ENCODE measurements around the gene ZNF385A.

ZNF385A gene

GRCh38 chr12:54415221-54415929, 30.8 kb upstream of the ZNF385A start:
- DNase-seq, result no peak

DNA sequence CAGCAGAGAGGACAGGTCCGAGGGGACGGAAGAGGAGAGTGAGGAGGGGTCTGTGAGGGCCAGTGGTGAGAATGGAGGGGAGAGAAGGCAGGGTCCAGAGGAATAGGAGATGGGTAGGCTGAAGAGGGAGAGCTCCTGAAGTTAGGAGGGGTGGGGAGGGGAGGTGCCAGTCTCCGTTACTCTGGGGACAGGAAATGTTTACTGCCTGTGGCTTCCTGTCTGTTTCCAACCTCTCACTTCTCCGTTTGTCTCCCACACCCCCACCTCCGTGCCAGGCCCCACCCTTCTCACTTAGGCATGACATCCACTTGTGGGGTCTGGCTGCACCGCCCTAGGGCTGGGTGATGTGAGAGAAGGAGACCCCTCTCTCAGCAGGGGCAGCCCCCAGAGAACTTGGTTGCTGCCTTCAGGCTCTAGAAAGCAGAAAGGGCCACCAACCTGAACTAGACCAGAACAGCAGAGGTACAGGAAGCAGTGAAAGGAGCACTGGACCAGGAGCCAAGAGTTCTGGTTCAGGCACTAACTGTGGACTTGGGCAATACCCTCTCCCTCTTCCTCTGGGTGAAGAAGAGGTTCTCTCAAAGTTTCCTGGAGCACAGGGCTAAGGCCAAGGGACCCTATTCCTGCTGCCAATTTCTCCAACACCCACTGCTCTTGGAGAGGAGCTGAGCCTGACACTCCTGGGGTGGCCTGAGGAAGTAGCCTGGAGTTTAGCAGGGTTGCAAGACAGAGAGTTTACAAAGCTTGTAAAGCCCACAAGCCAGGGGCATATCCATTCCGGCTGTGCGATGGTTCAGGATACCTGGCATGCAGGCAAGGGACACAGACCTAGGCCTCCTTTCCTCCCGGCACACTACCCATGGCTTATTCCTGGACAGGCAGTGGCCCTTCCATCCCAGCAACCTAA, 29.0 kb upstream of the ZNF385A start:
- peak; percentile 56 for DNase-seq

DNA sequence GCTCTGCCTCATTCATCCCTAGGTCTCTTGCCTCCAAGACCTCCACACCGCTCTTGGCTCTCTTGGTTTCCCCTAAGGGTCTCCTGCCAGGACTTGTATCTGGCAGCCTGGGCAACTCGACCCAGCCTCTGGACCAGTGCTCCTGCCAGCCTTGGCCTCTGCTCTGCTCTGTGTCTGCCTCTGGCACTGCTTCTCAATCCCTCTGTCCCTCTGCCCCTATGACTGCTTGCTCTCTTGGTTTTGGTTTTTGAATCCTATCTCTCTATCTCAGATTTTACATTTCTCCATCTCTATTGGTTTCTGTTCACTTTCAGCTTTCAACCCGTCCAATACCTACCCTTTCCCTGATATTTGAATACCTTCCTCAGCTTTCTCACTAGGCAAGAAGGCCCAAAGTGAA, 28.3 kb upstream of the ZNF385A start:
- DNase-seq, result no peak

DNA sequence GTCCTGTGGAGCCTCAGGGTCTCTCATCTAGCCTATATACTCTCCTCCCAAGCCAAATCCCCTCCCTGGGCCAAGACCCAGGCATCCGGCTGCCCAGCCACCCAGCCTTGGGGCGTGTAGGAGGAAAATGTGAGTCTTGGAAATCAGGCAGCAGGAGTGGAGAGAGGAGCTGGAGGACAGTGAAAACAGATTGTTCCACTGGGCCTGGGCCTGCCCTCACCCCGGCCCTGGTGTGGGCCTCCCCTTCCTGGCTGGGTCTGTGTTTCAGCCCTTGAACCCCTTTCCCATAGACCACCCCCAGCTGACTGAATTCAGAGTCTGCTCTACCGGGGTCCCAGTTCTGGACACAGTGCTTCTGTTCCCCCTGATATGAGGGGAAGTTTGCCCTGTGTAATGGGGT, 27.8 kb upstream of the ZNF385A start:
- DNase-seq, result no peak

DNA sequence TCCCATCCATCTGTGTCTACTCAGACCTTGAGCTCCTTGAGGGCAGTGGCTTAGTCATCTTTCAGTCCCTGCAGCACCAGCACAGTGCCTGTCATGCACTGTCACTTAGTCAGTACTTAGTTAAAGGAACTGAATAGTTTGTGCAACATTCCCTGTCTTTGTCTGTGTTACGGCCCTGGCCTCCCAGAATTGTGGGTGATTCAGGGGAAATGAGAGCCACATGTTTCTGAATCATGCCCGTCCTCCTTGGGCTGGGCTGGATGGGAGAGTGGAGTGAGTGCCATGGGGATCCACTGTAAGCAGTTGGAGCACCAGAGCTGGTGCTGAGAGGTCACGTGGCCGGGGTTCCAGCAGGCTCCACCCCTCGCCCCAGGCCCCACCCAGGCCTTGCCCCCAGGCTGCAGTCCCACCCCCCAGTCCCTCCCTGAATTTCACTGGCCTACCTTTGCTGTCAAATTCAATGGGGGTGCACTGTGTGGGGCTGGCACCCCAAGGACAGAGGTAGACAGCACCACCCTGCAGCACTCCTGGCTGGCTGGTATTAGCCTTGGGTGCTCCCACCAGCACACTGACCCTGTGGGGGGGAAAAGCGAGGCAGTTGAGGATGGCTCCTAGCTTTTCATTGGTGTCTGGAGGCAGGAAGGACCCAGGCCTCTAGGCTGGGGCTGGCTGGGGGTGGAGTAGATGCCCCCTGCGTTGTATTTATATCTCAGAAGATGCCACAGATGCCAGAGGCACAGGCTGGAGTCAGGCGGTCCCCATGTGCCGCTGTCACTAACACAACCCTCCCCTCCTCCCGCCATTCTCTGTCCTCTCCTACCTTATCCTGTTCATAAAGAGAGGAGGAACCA, 27.1 kb upstream of the ZNF385A start:
- peak; percentile 99 for DNase-seq

DNA sequence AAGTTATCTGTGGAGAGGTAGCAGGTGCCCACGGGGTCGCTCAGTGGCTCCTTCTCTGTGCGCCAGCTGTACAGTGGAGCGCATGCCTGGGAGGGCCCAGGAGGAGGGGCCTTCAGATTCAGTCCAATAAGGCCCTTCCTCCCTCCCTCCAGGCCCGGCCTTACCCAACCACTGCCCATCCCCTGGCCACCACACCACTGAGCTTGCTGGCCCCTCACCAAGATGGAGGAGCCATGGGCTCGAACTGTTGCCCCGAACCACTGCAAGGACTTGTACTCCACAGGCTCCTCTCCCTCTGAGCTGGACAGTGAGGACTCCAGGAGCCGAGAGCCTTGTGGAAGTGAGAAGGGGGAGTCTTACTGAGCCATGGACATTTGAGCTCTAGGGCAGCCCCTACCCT, 24.7 kb upstream of the ZNF385A start:
- DNase-seq, result no peak

GRCh38 chr12:54407183-54407905, 22.8 kb upstream of the ZNF385A start:
- DNase-seq, result no peak

DNA sequence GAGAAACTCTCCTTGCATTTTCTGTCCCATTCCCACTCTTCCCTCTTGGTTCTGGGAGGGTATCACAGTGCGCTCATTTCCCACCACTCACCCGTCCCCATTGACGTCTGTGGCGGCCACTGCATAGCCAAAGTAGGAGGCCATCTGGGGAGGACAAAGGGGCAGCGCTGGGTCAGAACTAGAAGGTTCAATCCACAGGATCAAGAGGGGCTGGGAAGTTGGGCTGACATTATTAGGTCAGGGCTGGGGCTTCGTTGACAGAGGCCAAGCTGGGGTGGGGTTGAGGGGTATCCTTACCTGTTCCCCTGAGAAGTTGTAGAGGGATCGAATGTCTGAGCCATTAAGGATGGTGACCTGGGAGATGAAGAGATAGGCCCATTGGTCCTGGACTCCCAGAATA, 21.0 kb upstream of the ZNF385A start:
- DNase-seq, result no peak

DNA sequence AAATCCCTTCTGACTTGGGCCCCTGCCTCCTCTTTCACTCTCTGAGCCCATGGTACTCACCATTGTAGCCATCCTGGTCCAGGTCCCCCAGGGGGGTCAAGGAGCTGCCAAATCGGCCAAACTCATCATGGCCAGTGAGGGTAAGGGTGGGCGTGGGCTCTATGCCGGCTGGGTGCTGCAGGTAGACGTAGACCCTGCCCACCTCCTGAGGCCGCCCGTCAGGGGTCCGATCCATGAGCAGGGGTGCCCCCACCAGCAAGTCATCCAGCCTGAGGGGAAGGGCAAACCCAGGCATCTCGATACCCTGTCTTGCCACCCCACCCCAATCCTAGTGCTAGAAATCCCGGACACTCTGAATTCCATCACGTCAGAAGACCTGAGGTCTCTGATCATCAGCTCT, 20.6 kb upstream of the ZNF385A start:
- DNase-seq, result no peak

DNA sequence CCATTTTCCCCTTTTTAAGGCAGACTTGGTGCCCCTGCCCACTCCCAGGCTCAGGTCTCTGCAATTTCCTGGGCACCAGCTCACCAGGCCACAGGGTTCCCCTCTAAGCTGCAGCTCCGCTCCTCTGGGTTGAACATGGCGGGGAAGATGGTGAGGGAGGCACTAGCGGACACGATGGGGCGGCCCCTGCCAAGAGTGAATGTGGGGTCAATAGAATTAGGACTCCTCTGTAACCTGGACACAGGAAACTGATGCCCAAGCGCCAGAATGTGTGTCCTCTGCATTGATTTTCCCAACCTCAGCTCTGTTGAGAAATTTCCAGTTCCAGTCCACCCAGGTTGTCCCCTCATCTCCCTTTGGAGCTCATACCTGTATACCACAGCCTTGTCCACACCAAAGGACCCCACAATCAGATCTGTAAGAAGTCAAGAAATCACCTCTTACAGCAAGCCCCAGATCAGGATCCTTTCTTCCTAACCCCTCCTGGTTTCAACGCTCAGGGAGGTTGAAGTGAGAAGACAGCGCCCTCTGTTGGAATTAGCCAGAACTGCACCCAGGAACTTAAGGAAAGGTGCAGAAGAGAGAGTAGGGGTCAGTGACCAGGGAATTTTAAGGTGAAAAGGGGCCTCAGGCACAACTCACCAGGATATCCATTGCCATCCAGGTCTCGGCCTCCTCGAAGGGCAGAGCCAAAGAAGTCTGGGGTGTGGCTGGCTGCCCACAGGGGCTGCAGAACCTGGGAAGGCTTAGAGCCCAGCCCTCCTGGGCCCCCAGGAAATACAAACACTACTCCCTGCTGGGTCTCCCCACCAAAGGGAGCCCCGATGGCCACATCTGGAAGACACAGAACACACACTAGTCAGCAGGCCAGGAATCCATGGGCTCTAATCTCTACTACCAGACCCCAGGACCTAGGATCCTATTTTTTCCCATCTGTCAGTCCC, 19.8 kb upstream of the ZNF385A start:
- peak; percentile 46 for DNase-seq

DNA sequence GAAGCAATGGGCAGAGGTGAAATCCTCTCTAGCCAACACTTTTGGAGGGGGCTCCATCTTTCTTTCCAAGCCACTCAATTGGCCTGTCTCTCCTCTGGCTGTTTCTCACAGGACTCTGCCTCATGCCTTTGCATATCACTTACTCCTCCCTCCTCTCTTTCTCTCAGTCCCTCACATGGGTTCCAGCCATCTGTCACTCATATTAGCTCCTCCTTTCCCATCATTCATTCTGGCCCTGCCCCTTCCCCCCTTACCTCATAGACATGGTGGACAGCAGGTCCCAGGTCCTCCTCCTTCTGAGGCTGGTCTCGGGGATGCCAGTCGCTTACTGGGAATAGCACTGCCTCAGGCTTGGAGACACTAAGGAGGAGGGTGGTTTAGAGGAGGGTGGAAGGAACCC, 16.6 kb upstream of the ZNF385A start:
- no peak for DNase-seq

DNA sequence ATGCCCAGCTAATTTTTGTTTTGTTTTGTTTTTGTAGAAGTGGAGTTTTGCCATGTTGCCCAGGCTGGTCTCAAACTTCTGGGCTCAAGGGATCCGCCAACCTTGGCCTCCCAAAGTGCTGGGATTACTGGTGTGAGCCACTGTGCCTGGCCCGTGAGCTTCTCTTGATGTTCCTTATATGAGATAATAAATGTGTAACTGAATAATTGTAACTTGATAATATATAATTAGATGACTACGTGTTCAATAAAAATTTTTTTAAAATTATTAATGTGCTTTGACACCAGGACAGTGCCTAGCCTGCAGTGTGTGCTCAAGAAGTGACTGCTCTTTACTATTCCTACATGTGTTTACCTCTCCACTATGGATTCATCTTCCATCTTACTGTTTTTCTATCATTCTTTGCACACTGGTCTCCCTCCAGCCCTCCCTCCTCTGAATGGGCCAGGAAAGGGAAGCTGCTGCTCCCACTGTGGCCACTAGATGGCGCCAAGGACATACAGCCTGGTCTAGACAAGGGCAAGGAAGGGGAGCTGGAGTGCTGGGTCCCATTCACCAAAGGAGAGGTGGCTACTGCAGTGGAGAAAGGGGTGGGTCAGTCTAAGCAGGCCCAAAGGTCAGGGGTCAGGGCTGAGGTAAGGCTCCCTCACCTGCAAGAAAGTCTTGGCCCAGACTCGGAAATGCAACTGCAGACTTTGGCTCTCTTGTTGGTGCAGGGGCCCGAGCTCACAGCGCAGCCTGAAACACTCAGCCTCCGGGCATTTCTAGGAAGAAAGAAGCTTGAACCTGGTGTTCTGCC, 14.7 kb upstream of the ZNF385A start:
- DNase-seq, result peak; percentile 84

DNA sequence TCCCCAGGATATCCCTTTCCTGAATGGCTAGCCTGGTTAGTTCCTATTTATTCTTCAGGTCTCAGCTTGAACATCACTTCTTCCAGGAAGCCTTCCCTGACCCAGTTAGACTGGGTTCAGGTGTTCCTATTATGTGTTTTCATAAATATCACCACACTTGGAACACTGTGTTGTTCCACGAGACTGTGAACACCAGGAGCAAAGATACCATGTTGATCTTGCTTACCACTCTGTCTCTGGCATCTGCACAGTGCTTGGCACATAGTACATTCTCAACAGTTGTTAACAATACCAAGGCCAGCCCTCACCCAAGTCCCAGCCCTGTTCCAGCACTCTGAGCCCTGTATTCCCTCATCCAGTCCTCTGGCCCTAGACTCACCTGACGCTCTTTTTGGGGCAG, 13.7 kb upstream of the ZNF385A start:
- no peak for DNase-seq

DNA sequence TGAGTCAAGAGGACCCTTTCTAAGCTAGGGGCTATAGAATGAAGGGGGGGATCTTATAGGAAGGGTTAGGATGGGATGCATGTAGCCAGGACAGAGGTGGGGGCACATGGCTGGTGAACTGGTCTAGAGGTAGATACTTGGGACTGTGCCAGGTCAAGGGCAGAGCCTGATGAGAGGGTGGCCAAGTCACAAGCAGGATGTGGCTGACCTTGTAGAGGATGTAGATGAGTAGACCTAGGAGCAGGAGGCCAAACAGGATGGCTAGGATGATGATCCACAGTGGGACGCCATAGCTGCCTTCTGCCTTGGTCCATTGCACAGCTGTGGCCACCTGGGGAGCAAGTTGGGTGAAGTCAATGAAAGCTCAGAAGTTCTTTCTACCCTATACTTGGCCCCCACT, 12.6 kb upstream of the ZNF385A start:
- no peak for DNase-seq

DNA sequence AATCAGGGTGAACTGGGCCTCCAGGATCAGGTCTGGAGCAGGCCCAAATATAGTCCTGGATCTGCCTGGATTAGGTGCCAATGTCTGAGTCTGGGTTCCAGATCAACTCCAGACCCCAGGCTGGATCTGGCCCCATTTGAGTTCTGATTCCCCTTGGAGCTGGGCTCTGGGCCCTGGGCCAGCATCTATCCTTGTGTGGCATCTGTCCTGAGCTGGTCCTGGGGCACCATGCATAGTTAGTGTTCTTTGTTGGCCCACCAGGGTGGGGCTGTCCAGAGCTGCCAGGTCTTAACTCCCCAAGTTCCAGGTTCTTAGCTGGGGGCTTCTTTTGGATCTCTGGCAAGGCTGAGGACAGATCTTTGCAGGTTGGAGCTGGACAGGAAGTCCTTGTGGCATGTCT, 11.0 kb upstream of the ZNF385A start:
- no peak for DNase-seq

- DNase-seq, result no peak
These were observed 10.5 kb upstream of the ZNF385A start for GRCh38 chr12:54394986-54395385.

GRCh38 chr12:54394281-54394719, 9.8 kb upstream of the ZNF385A start:
- peak; percentile 52 for DNase-seq

DNA sequence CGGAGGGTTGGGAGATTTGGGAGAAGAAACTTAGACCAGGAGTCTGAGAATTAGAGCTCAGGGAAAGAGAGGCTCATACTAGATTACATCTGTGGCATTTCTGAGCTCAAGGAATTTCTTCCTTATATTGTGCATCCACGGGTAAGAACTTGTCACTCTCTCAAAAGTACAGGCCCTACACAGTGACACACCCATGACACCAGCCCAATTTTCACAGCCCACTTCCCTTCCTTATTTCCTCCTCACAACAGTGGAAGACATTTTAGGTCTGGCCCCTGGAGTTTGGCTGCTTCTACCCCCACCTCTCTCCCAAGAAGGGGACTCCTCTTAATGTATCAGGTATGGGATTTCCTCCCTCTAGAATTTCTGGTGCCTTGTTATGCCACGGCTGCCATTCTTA, 9.2 kb upstream of the ZNF385A start:
- no peak for DNase-seq

DNA sequence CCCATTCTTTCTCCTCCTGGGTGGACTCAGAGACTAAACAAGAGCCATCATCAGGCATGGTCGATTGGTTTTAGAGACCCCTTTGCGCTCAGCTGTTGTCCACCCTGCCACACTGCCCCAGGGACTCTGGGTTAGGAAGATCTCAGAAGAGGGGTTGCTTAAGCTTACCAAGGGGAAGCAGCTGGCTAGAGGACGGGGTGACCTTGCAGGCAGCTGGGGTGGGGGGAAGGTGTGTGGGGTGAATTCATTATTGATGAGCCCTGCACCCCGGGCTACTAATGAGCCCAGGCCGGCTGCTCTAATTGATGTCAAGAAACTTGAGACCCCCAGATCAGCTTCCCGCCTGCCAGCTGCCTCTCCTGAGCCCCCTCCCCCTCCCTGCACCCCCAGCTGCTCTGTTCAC, 8.7 kb upstream of the ZNF385A start:
- no peak for DNase-seq

GRCh38 chr12:54392485-54393206, 8.1 kb upstream of the ZNF385A start:
- DNase-seq, result no peak

Measured in fibroblast of skin of back (primary cell).